Transverse colon (tissue), 4 donors: ENCODE data around the gene REL.

ENCODE experiments used
- EP300 ChIP-seq: sonication (generic); formaldehyde crosslinking; IDR thresholded peaks from one replicate; pipeline ENCODE4 v1.6.1; 2017; ENCODE audit warnings: antibody characterized with exemption, low read depth
- POLR2A ChIP-seq: fragments of 450-650 bp; IDR thresholded peaks from one replicate; pipeline ENCODE4 v1.6.1; 2016; ENCODE audit warnings: antibody characterized with exemption, mild to moderate bottlenecking, moderate library complexity
- POLR2AphosphoS5 ChIP-seq, 3 donors: sonication (generic); formaldehyde crosslinking; IDR thresholded peaks; one replicate each; pipeline ENCODE4 v1.6.1; 2016; ENCODE audit warnings: antibody characterized with exemption in 3 of 3
- TF ChIP-seq, protein P1 (sequence below), 5 experiments: fragments of 200-600 bp in 3 of 5; fragments of 450-650 bp in 2 of 5; sonication (generic) in 3 of 5; IDR thresholded peaks; 1 replicate in 2 of 5; 2 replicates in 3 of 5; pipeline ENCODE4 v1.5.1; 2016 to 2017; ENCODE audit warnings: antibody characterized with exemption in 5 of 5, inconsistent platforms in 3 of 5, mild to moderate bottlenecking in 2 of 5, moderate library complexity in 1 of 5

DNA sequence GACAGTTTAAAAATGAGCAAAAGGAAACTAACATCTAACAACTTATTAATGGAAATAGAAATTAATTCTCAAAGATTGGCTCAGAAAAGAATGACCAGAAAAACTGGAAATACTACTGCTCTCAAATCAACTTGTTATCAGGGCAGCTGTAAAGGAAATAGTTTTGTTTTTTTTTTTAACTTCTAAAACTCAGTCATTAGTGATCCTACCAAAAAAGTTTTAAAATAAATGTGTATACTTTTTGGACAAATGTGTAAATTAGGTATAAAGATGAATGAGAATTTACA lies 84.1 kb downstream of the REL start:
- TF ChIP-seq, protein P1, sequence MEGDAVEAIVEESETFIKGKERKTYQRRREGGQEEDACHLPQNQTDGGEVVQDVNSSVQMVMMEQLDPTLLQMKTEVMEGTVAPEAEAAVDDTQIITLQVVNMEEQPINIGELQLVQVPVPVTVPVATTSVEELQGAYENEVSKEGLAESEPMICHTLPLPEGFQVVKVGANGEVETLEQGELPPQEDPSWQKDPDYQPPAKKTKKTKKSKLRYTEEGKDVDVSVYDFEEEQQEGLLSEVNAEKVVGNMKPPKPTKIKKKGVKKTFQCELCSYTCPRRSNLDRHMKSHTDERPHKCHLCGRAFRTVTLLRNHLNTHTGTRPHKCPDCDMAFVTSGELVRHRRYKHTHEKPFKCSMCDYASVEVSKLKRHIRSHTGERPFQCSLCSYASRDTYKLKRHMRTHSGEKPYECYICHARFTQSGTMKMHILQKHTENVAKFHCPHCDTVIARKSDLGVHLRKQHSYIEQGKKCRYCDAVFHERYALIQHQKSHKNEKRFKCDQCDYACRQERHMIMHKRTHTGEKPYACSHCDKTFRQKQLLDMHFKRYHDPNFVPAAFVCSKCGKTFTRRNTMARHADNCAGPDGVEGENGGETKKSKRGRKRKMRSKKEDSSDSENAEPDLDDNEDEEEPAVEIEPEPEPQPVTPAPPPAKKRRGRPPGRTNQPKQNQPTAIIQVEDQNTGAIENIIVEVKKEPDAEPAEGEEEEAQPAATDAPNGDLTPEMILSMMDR (IDR thresholded peaks at IDR 0.05), result no peak
- TF ChIP-seq POLR2A (no peak), POLR2AphosphoS5 (IDR thresholded peaks at IDR 0.05) (no peak), EP300 (no peak)
